Fibroblast of lung (primary cell): ENCODE results near the gene TRIM74. TPM values are rescaled to one million over a fixed set of nuclear protein-coding genes. Genes with fewer than 3 reads are reported as not detected.
"Not testable (repeated sequence)": the region's sequence is repeated elsewhere in the genome, so short reads cannot be mapped to it uniquely, and the experiment has no call there.

ENCODE experiments used
- DNase-seq, 2 donors: peaks; one replicate each; pipeline versions ENCODE4 v3.0.0 to v3.0.0-alpha.2; 2010; ENCODE audit warnings: low read depth in 2 of 2
- H2AFZ ChIP-seq: 2 replicates; pipeline ENCODE4 v1.5.1; 2012; ENCODE audit warnings: low read length, control low read depth, inconsistent platforms
- H3K27ac ChIP-seq: 2 replicates; pipeline ENCODE4 v1.5.1; 2011; ENCODE audit warnings: low read length, control low read depth; ENCODE audit not compliant: insufficient read depth
- H3K27me3 ChIP-seq: 2 replicates; pipeline ENCODE4 v1.5.1; 2011; ENCODE audit warnings: mild to moderate bottlenecking, low read length; ENCODE audit not compliant: control insufficient read depth, insufficient read depth
- H3K36me3 ChIP-seq: 2 replicates; pipeline ENCODE4 v1.5.1; 2011; ENCODE audit warnings: low read length; ENCODE audit not compliant: control insufficient read depth, insufficient read depth
- H3K4me1 ChIP-seq: 2 replicates; pipeline ENCODE4 v1.5.1; 2011; ENCODE audit warnings: low read length; ENCODE audit not compliant: control insufficient read depth, insufficient read depth; ENCODE audit errors: extremely low read depth
- H3K4me2 ChIP-seq: 2 replicates; pipeline ENCODE4 v1.5.1; 2011; ENCODE audit warnings: low read length, control low read depth; ENCODE audit not compliant: insufficient read depth; ENCODE audit errors: extremely low read depth
- H3K4me3 ChIP-seq, 4 experiments: fragments of 200-600 bp in 1 of 4; sonication (generic) in 1 of 4; replicated peaks in 1 of 4; 2 replicates each; pipeline ENCODE4 v1.5.1; 2011 to 2016; ENCODE audit warnings: low read length in 4 of 4, low read depth in 3 of 4, mild to moderate bottlenecking in 3 of 4, control low read depth in 2 of 4, inconsistent platforms in 1 of 4, mixed read lengths in 1 of 4; ENCODE audit not compliant: insufficient read depth in 1 of 4; ENCODE audit errors: control extremely low read depth in 1 of 4
- H3K79me2 ChIP-seq: 2 replicates; pipeline ENCODE4 v1.5.1; 2012; ENCODE audit warnings: mild to moderate bottlenecking, low read length, inconsistent platforms; ENCODE audit not compliant: control insufficient read depth, insufficient read depth
- H3K9ac ChIP-seq: 2 replicates; pipeline ENCODE4 v1.5.1; 2011; ENCODE audit warnings: mild to moderate bottlenecking, low read length, control low read depth; ENCODE audit not compliant: insufficient read depth
- H3K9me3 ChIP-seq: 2 replicates; pipeline ENCODE4 v1.5.1; 2012; ENCODE audit warnings: low read depth, low read length; ENCODE audit not compliant: control insufficient read depth, insufficient read depth
- H4K20me1 ChIP-seq: 2 replicates; pipeline ENCODE4 v1.5.1; 2011; ENCODE audit warnings: low read length; ENCODE audit not compliant: control insufficient read depth, insufficient read depth; ENCODE audit errors: extremely low read depth
- polyA plus RNA-seq, 2 donors: library from polyadenylated mRNA; depleted of rRNA in 1 of 2; stranded (reverse) in 1 of 2; unstranded in 1 of 2; fragments of >200 nt; gene quantifications; 2 replicates each; pipeline ENCODE4 v1.2.1, GENCODE V29; 2011 to 2012; ENCODE audit warnings: missing spikeins in 1 of 2
- total RNA-seq: library from RNA; depleted of rRNA; stranded (reverse); fragments of >200 nt; gene quantifications from 2 replicates; pipeline ENCODE4 v1.2.1, GENCODE V29; 2014

Gene TRIM74
- total and polyA plus RNA-seq, 2 donors (not counting 1 experiment from before 2014, with no cell fraction given) = not detected

DNA sequence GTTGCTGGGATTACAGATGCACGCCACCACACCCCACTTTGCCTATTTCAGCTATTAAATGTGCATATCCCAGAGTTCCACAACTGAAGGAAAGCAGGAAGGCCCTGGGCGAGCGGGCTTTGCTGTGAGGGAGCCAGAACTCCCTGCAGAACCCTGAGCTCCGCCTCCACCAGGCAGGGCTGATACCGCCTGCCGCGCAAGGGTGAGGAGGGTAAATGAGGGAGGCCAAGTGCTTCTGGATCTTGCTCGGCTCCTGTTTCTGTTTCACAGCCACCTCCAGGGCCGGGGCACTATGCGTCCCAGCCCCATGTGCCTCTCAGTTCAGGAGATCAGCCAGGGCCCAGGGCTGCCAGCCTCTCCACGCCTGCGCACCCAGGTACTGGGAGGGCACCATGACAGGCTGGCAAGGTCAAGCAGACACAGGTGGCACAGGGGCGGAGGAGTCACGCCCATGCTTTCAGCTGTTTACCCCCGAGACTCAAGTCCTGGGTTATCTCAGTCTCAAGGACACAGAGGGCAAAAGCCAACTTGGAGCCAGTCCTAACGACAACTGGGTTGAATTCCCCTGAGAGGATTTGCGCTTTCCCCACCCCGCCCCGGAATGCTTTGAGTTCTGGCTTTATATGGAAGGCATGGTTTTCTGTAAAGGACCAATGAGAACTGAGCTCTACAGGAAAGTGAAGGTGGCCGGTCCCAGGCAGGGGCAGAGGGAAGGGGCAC lies 8.5 kb downstream of the TRIM74 start:
- not testable (repeated sequence) for H3K4me1 ChIP-seq, DNase-seq, H3K27me3 ChIP-seq, H3K36me3 ChIP-seq, H3K4me2 ChIP-seq, H3K9ac ChIP-seq, H3K9me3 ChIP-seq, H3K79me2 ChIP-seq, H3K4me3 ChIP-seq, H3K27ac ChIP-seq, H2AFZ ChIP-seq, H4K20me1 ChIP-seq

DNA sequence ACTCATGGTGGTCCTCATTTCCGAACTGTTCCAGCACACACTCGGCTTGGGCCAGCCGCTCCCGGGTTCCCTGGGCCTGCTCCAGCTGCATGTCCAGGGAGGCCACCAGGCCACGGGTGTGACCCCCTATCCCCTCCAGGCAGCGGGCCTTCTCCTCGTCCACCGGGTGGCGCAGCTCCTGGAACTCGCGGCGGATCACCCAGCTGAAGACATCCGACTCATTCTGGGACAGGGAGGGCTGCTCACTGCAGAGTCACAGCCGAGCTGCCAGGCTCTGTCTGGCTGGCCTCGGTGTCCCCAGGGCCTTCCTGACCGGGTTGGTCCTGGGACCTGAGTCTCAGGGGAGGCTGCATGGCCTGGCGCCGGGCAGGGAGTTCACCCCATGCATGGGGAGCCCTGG lies 9.2 kb downstream of the TRIM74 start:
- H3K9me3 ChIP-seq, H3K9ac ChIP-seq, H4K20me1 ChIP-seq, H3K4me1 ChIP-seq, H3K79me2 ChIP-seq, H3K27ac ChIP-seq, H3K4me2 ChIP-seq, H2AFZ ChIP-seq, H3K4me3 ChIP-seq, H3K36me3 ChIP-seq, DNase-seq, H3K27me3 ChIP-seq: not testable (repeated sequence)

DNA sequence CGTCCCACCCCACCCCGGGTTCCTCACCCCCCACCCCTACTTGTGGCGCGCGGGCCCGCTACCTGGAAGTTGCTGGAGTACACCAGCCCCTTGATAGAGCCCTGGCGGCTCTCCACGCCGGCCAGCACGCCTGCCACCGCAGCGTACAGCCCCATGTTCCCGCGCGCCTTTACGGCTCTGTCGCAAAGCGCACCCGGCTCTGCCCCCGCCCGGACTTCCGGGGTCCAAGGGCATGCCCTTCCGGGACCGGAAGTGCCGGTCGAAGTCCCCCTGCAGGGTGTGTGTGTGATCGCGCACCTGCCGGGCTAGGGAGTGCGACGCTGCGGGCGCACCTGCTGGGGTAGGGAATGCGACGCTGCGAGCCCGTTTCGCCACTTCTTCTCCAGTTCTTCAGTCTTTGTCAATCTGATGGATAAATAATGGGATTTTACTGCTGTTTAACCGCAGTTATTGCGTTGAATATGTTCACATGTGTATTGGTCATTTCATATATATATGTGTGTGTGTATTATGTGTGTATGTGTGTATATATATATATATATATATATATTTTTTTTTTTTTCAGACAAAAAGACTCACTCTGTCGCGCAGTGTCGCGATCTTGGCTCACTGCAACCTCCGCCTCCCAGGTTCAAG lies 14.6 kb downstream of the TRIM74 start:
- not testable (repeated sequence) for H3K9me3 ChIP-seq, H2AFZ ChIP-seq, DNase-seq, H3K27ac ChIP-seq, H3K4me1 ChIP-seq, H3K4me2 ChIP-seq, H3K36me3 ChIP-seq, H3K9ac ChIP-seq, H4K20me1 ChIP-seq, H3K27me3 ChIP-seq, H3K79me2 ChIP-seq
- peak overlapping the region in 2 of 4 experiments; percentile 40 to 45 for H3K4me3 ChIP-seq

DNA sequence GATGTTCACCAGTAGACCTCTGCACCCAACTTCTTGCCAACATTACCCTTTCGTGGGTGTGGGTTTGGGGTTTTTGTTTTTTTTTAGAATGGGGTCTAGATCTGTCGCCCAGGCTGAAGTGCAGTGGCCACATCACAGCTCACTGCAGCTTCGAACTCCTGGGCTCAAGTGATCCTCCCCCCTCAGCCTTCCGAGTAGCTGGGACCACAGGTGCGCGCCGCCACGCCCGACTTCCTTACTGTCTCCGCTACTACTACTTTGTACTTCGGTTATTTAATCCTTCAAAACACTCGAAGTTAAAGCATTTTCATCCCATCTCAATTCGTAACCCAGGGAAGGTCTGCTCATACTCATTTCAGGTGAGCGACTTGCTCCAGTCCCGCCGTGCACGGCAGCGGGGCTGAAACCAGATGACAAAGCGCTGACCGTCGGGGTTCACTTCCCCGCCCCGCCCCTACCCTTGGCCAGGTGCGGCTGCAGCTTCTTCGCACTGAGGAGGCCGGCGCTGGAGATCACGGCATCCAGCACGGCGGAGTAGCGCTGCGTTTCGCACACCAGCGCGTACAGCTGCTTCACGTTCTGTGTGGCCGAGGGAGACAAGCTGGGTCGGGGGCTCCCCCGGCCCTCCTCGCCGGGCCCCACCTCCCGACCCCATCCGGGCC lies 15.2 kb downstream of the TRIM74 start:
- H3K9me3 ChIP-seq, H2AFZ ChIP-seq, H3K79me2 ChIP-seq, H3K27ac ChIP-seq, H3K4me1 ChIP-seq, H3K27me3 ChIP-seq, H3K9ac ChIP-seq, H3K36me3 ChIP-seq, H4K20me1 ChIP-seq, DNase-seq, H3K4me2 ChIP-seq: not testable (repeated sequence)
- H3K4me3 ChIP-seq = peak overlapping the region in 2 of 4 experiments; percentile 39 to 42

DNA sequence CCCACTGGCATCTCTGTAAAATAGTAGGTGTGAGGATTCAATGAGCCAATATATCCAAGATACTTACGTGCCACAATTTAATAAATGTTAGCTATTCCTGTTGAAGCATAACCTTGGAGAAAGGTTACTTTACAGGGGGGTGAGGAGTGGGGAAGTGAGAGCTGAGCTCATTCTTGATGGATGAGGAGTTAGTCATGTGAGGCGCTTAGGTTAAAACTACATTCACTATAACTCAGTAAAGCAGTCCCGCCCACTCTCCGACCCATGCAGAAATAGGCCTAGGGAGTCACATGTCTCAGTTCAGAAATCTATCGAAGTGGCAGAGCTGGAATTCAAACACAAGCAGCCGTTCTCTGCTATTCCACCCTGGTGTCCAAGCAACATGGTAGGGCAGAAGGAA lies 18.8 kb downstream of the TRIM74 start:
- H3K27ac ChIP-seq, H3K9ac ChIP-seq: not testable (repeated sequence)

DNA sequence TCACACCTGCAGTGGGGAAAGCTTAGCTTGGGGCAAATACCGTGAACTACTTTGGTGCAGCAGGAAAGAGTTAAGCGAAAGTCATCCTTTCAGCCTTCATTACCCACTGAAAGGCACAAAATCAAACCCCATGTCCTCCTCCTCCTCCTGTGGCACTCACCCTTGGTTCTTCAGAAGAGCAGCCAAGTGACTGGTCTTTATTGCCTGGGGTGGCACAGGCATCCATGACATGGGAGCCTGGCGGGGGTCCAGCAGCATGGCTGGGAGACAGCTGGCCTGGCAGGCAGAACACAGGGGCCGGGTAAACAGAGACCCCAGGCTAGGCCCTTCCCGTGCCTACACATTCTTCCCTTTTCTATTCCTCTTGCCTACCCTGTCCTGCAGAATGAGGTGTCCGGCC lies 19.6 kb downstream of the TRIM74 start:
- not testable (repeated sequence) for H3K4me2 ChIP-seq, H3K4me3 ChIP-seq, H4K20me1 ChIP-seq, H3K9ac ChIP-seq, H3K27me3 ChIP-seq, H3K4me1 ChIP-seq, H3K9me3 ChIP-seq, H3K36me3 ChIP-seq, H3K79me2 ChIP-seq, H2AFZ ChIP-seq, H3K27ac ChIP-seq
- DNase-seq = peak in 1 of 2 donors; percentile 5

More for the DNA sequence above, 18.8 kb downstream of the TRIM74 start:
- DNase-seq, H3K27me3 ChIP-seq, H3K79me2 ChIP-seq, H2AFZ ChIP-seq, H3K4me1 ChIP-seq, H3K4me3 ChIP-seq, H3K36me3 ChIP-seq, H3K4me2 ChIP-seq, H3K9me3 ChIP-seq, H4K20me1 ChIP-seq: not testable (repeated sequence)
